ENCODE results near the gene B4GALT5.
"Not testable (repeated sequence)": the region's sequence is repeated elsewhere in the genome, so short reads cannot be mapped to it uniquely, and the experiment has no call there.

B4GALT5 gene, protein sequence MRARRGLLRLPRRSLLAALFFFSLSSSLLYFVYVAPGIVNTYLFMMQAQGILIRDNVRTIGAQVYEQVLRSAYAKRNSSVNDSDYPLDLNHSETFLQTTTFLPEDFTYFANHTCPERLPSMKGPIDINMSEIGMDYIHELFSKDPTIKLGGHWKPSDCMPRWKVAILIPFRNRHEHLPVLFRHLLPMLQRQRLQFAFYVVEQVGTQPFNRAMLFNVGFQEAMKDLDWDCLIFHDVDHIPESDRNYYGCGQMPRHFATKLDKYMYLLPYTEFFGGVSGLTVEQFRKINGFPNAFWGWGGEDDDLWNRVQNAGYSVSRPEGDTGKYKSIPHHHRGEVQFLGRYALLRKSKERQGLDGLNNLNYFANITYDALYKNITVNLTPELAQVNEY

DNA sequence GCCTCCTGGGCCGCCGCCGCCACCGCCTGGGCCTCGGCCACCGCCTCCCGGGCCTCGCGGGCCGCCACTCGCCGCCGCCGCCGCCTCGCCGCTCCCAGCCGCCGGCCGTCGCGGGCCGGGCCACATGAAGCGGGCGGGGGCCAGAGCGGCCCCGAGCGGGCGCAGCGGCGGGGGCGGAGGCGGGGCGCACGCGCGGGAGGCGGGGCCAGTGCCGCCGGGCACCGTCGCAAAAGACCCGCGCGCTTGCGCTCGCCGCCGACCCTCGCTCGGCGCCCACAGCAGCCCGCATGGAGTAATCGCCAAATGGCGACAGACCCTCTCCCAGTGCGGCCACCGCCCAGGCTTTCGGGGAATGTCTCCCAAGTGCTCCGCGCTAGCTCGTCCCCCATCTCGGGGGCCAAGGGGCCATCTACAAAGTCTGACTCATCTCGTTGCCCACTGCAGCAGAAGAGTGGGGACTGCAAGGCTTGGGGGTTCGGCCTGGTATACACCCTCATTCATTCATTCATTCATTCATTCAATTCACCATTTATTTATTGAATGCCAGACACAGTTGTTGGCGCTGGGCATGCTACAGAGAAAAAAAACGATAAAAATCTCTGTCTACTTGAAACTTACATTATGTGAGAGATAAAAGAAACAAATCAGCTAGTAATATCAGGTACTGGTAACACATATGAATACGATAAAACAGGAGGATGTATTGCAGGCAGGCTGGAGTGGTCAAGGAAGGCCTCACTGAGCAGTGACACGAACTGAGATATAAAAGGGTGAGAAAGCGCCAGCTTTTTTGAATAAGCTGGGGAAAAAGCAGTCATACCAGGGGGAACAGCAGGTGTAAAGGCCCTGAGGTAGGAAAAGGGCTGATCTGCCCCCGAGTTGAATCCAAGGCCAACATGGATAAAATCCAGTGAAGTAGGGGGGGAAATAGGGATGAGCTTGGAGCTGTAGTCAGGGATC is at the start of gene B4GALT5:
Gene B4GALT5 (minus strand): TSS at position 126 of the 960 bp plus-strand sequence. CDS start 188 bp downstream, outside the sequence.
- no peak for DNase-seq

DNA sequence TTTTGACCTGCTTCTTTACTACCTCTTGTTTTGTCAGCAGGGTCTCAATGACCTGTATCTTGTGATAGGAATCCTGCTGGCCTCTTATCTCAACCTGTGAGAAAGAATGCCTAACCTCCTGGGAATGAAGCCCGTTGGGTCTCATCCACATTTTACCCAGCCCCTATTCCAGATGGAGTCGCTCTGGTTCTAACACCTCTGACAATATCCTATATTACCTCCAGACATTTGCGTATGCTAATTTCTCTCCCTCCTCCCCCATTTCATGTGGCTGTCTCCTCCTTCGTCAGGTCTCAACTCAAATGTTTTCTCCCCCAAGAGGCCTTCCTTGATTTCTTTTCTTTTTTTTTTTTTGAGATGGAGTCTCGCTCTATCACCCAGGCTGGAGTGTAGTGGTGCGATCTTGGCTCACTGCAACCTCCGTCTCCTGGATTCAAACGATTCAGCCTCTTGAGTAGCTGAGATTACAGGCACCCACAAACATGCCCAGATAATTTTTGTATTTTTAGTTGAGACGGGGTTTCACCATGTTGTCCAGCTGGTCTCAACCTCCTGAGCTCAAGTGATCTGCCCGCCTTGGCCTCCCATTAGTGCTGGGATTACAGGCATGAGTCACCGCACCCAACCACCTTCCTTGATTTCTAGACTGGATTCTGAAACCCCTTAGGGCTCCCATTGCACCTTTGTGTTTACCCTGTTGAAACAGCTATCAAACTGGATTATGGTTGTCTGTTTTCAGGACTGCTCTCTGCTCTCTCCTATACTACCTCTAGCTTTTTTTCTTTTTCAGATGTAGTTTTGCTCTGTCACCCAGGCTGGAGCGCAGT is 49.5 kb upstream of the B4GALT5 start:
- DNase-seq, result no peak

DNA sequence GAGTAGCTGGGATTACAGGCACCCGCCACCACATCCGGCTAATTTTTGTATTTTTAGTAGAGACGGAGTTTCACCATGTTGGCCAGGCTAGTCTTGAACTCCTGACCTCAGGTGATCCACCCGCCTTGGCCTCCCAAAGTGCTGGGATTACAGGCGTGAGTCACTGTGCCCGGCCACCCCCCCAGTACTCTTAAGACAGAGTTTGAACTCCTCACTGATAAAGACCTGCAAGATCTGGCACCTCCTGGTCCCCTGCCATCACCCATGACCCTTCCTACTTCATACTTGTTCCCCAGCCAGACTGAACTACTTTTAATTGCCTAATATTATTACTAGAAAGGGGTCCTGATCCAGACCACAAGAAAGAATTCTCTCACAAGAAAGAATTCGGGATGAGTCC is 48.2 kb upstream of the B4GALT5 start:
- not testable (repeated sequence) for DNase-seq

DNA sequence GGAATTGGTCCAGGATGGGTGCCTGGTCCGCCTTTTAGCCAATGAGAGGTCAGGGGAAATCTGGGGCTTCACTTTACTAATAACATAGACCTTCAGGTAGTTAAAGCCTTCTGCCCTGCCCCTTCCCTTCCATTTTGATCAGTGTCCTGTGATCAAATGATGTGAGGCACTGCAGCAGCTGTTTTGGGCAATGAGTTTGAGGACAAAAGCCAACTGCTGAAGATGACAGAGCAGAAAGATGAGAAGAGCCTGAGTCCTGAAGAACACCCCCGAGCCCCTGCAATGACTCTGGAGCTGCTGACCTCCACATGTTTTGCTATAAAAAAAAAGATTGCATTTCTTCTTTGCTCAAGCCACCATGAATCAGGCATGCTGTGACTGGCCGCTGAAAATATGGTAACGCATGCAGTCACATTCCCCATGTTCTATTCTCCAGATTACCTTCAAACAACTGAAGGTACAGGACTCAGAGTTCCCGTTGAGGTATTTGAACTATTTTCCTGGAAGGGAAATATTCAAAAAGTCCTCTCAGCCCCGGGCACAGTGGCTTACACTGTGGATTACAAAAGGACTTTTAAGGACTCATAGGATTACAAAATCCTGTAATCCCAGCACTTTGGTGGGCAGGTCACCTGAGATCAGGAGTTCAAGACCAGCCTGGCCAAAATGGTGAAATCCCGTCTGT is 45.7 kb upstream of the B4GALT5 start:
- no peak for DNase-seq

DNA sequence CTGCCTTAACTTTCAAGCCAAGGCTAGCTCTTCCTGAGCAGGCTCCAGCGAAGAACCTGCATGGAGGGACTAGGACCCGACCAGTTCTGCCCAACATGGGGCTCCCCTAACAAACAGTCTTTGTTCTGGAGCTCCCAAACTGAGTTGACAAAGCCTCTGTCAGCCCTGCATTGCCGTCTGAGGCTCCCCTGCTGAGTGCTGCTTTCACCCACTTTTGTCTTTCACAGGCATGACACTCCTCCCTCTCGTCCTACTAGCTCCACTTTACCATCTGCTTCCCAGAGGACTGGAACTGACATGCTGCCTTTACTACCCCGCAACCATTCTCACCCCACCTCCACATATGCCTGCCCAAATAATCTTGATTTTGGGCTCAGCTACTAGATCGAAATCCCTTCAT is 45.1 kb upstream of the B4GALT5 start:
- no peak for DNase-seq

DNA sequence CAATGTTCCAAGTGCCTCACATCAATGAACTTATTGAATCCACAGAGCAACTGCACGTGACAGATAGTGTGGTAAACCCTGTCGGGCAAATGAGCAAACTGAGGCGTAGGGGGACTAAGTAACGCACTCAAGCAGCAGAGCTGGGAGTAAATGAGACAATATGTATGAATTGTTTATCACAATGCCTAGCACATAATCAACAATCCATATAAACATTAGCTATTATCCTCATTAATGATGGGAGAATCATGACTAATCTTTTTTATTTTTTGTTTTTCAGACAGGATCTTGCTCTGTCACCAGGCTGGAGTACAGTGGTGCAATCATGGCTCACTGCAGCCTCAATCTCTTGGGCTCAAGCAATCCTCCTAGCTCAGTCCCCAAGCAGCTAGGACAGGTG is 43.9 kb upstream of the B4GALT5 start:
- DNase-seq, result no peak

DNA sequence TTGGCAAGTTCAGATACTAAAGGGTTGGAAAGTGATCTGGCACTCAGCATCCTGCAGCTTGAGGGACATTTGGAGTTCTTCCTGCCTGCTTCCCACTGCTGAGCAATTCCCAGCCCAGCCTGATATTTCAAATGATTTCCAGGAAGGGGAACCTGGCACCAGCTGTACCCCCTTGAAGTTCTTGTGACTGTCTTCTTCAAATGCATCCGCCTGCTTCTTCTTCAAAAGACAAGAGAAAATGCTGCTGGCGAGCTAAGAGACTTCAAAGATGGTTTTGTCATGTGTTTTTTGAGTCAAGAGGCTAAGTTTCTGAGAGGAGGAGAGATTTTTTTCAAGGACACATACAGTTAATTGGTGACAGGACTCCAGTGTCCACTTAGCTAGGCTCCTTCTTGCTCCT is 42.6 kb upstream of the B4GALT5 start:
- no peak for DNase-seq

DNA sequence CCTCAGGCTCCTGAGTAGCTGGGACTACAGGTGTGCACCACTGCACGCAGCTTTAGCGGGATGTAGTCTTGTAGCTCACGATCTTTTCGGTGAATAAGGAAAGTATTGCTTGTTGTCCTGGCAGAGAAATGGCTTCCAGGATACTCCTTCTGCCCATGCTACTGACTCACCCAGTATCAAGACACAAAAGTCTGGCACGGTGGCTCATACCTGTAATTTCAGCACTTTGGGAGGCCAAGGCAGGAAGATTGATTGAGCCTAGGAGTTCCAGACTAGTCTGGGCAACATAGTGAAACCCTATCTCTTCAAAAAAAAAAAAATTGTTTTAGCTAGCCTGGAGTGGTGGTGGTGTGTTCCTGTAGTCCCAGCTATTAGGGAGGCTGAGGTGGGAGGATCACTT is 40.9 kb upstream of the B4GALT5 start:
- DNase-seq, result no peak

DNA sequence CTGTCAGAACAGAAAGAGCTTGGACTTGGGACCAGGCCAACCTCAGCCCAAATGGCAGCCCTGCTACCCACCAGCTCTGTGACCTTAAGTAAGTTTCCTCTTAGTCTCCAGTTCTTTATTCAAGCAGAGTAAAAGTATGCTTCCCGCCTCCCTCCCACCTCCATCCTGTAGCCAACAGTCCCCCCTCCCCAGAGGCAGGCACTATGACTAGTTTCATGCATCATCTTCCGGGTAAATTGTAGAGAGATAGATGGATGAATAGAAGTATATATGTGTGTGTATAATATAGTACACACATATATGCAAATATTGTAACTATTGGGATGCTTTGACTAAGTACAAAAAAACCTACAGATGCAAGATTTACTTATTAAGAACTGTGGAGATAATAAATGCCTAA is 39.5 kb upstream of the B4GALT5 start:
- no peak for DNase-seq

DNA sequence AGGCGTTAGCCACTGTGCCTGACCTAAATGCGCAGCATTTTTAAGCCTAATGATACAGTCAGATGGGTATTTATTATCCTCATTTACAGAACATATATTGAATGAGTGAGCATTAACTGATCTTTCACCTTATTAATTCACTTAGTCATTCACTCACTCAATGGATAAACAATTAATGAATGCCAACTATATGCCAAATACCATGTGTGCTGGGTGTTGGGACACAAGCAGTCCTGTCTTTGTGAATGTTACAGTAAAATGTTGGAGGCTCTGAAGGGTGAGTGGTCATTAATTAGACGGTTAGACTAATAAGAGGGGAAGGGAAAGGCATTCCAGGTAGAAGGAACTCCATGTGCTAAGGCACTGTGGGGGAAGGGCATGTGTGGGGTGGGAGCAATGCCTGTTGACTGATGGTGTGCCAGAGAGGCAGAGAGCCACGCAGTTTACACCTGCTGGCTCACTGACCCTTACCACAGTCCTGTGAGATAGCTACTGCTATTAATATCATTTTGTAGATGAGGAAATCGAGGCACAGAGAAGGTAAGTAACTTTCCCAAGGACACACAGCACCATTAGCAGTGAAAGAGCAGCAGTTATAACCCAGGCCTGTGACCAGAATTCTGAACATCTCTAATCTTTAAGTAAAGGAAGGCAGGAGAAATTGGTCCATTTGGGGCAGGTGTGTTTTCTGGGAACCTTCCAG is 38.7 kb upstream of the B4GALT5 start:
- no peak for DNase-seq

DNA sequence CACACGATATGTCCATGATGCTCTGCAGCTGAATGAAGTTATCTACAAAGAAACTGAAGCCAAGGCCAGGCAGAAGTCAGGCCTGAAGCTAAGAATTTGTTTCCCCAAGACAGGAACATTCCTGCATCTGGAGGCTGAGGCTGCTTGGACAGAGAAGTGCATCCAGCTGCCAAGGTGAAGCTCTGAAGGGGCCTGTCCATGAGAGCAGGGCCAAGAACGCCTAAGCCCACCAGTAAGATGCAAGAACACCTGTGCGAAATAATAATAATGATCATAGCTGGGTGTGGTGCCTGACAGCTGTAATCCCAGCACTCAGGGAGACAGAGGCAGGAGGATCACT is 37.7 kb upstream of the B4GALT5 start:
- no peak for DNase-seq

DNA sequence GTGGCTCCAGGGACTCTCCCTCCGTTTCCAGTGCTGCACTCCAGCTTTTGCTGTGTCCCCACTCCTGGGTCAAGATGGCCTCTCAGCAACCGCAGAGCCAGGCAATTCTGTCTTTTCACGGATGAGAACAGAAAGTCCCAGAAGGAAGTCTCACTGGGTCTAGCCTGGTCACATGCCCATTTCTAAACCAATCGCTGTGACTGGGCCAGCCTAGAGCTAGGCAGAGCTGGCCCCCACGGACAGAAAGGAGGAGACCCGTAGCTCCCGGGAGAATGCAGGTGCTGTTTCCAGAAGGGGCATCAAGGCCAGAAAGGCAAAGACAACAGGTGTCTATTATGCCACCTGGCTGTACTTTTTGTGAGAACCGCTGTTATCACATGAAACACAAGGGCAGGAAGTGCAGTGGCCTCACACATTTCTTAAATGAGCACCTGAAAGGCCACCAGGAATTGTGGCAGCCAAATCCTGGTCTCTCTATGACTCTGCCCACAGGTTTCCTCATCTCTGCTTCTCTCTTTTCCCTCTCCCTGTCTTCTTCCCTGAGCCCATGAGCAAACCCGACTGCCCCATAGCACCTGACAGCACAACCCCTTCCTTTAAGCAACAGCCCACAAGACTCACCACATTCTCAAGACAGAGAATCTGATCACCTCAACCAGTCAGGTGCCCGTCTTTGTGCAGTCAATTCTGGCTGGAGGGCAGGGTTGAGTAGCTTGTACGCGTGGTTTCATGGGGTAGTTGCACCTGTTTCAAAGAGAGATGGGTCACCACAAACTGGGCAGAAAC is 37.1 kb upstream of the B4GALT5 start:
- DNase-seq, result no peak

DNA sequence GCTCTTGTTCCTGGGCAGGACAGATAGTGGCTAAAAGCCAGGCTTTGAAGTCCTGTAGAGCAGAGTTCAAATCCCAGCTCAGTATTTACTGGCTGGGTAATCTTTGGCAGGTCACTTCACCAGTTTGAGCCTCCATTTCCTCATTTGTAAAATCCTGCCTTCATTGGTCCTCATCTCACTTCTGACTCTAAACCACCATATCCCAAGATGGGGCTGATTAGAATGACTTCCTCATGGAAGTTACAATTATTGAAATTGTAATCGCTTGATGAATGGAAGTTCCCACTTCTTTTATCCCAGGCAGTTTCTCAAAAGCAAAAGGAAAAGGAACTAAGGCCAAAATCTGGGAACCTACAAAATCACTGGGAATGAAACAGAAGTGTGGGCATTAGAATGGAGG is 35.9 kb upstream of the B4GALT5 start:
- no peak for DNase-seq

DNA sequence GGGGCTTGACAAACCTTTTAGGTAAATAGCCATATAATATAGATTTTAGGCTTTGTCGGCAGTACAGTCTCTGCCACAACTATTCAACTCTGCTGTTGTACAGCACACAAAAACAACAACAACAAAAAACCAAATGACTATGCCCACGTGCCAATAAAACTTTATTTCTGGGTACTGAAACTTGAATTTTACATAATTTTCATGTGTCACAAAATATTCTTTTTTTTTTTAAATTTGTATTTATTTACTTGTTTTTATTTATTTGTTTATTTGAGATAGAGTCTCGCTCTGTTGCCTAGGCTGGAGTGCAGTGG is 34.8 kb upstream of the B4GALT5 start:
- no peak for DNase-seq

DNA sequence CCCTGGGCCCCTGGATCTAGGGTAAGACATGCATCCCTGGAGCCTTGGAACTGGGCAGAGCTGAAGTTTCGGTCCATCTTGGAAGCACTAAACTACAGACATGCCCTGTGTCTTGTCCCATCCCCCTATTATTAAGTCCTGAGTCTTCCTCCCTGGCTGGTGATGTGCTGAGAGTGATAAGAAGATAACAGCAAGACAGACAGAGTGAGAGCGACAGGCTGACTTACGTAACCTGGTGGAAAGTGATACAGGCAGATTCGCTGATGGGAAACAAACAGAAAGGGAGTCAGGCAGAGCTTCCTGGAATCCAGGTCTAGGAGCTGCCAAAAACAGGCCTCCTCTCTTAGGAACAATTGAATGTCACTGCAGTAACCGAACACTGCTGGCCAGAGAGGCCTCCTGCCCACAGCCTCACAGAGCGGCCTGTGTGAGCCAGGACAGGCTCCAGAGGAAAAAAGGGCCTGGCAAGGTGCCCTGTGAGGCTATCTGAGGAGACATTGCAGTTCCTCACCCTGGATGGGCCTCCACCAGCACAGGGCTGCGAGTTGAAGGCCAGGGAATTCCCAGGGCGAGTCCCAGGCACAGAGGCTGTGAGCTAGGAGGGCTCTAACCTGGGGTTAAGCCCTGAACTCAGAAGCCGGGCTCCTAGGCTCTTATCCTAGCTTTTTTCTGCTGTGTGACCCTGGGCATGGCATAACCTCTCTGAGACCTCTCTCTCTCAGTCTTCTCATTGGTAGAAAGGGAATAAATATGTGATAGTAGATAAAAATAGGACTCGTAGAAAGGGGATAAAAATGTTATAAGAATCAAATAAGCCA is 34.2 kb upstream of the B4GALT5 start:
- DNase-seq, result no peak

DNA sequence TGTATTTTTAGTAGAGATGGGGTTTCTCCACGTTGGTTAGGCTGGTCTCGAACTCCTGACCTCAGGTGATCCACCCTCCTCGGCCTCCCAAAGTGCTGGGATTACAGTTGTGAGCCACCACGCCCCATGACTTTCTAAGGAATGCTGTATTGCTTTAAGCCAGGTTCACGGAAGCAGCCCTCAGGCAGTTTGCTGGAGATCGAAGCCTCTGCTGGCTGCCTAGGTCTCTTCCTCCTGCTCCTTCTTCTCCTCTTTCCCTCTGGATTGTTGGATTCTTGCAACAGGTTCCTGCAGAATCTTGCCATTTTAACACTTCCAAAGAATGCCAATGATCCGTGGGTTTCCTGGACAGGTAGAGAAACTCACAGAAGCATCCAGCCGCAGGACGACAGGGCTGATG is 29.3 kb upstream of the B4GALT5 start:
- DNase-seq, result no peak

DNA sequence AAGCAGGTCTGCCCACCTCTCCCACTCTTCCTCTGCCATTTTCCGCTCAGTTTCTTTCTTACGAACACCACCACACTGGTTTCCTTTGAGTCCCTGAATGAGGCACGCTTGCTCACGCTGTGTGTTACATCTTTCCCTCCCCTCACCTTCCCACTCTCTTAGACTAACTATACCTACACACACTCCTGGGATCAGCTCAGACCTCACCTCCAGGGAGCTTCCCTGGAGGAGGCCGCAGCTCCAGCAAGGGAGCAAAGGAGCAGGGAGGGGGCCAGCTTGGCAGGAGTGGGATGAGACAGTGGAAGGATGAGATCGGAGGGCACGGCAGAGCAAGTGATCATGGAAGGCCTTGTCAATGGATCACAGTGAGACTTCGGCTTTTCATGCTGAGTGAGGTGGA is 28.3 kb upstream of the B4GALT5 start:
- no peak for DNase-seq

DNA sequence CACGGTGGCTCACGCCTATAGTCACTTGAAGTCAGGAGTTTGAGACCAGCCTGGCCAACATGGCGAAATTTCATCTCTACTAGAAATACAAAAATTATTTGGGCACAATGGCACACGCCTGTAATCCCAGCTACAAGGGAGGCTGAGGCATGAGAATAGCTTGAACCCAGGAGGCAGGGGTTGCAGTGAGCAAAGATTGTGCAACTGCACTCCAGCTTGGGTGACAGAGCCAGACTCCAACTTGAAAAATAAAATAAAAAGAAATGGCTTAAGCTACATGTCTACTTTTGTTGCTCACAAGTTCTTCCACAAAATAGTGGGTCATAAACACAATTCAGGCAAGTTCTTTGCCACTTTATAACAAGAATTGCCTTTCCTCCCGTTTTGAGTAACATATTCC is 27.1 kb upstream of the B4GALT5 start:
- no peak for DNase-seq

DNA sequence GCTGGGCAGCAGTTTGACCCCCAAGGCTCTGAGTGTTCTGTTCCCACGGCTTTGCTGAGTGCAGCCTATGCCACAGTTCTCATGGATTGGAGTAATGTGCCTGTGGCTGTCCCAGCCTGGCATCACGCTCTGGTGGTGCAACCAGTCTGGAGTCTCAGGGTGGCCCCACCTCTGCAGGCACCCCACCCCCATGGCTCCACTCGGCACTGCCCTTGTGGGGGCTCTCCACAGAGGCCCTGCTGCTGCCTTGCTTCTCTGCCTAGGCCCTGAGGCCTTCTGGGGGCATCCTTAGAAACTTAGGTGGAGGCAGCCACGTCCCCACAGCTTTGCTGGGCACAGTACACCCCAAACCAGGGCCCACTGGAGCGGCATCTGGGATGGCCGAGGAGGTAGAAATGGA is 25.4 kb upstream of the B4GALT5 start:
- DNase-seq, result no peak

DNA sequence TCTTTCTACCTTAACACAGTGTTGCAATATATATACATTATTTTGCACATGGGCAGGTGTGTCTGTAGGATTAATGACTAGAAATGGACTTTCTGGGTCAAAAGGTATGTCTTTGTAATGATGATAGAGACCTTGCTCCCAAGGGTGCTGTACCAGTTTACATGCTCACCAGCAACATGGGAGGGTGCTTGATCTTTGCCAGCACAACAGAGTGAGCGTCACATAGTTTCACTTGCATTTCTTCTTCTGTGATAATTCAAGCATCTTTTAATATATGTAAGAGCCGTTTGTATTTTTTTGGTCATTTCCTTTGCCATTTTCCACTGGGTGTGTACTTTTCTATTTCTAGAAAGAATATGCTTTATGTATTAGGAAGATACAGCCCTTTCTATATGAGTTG is 23.6 kb upstream of the B4GALT5 start:
- no peak for DNase-seq

Measured in NCI-H1436 treated with DMSO at 0.1 percent for 48 hours (cell line).